ENCODE measurements around the gene RAB34.

RAB34 gene, protein sequence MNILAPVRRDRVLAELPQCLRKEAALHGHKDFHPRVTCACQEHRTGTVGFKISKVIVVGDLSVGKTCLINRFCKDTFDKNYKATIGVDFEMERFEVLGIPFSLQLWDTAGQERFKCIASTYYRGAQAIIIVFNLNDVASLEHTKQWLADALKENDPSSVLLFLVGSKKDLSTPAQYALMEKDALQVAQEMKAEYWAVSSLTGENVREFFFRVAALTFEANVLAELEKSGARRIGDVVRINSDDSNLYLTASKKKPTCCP

DNA sequence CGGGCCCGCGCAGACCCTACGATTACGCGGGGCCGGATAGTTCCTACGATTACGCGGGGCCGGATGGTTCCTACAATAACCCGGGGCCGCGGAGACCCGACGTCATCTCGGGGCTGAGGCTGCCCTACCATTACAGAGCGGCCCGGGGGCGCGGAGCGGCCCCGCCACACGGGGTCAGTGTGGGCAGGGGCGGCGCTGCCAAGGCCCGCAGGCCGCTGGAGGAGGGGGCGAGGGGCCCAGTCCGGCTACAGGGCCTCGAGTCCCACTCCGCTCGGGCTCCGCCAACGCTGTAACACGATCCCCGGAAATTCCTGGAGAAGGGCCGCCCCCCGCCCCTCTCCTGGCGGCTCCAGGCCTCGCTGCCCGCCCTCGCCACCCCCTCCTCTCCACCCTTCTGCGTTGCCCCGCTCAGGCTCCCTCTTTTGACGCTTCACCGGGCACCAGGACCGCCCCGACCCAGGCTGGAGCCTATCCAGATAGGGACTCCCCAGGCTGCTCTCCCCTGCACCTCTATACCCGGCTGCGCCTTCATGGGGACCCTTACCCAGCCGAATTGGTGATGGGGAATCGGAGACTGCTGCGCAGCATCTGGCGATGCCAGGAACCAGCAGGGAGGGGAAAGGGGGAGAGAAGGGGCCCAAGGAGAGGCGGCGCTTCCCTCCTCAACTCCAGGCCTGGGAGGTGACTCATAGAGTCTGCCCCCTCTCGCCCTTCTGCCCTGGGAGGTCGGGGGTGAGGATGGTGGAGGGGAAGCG is at the start of gene RAB34:
Gene RAB34 (minus strand): TSS at position 291 of the 755 bp plus-strand sequence. CDS start 602 bp downstream, outside the sequence.
- H3K27ac ChIP-seq = peak within 1 kb of the TSS; percentile 98
- no peak for TF ChIP-seq ZFX (IDR thresholded peaks at IDR 0.05)
- TF ChIP-seq, protein P1, sequence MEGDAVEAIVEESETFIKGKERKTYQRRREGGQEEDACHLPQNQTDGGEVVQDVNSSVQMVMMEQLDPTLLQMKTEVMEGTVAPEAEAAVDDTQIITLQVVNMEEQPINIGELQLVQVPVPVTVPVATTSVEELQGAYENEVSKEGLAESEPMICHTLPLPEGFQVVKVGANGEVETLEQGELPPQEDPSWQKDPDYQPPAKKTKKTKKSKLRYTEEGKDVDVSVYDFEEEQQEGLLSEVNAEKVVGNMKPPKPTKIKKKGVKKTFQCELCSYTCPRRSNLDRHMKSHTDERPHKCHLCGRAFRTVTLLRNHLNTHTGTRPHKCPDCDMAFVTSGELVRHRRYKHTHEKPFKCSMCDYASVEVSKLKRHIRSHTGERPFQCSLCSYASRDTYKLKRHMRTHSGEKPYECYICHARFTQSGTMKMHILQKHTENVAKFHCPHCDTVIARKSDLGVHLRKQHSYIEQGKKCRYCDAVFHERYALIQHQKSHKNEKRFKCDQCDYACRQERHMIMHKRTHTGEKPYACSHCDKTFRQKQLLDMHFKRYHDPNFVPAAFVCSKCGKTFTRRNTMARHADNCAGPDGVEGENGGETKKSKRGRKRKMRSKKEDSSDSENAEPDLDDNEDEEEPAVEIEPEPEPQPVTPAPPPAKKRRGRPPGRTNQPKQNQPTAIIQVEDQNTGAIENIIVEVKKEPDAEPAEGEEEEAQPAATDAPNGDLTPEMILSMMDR (conservative IDR thresholded peaks at IDR 0.05) = no peak

GRCh38 chr17:28765038-28765437 is 47.4 kb upstream of the RAB34 start:
- H3K27ac ChIP-seq = no peak overlapping the region
- no peak for TF ChIP-seq ZFX (IDR thresholded peaks at IDR 0.05)
- TF ChIP-seq, protein P1 (conservative IDR thresholded peaks at IDR 0.05) = no peak

GRCh38 chr17:28763804-28764266 is 46.2 kb upstream of the RAB34 start:
- TF ChIP-seq ZFX (IDR thresholded peaks at IDR 0.05) = no peak
- TF ChIP-seq, protein P1 (conservative IDR thresholded peaks at IDR 0.05) = peak; percentile 94
- peak overlapping the region; percentile 60 for H3K27ac ChIP-seq

- TF ChIP-seq, protein P1 (conservative IDR thresholded peaks at IDR 0.05) = no peak
- TF ChIP-seq ZFX (IDR thresholded peaks at IDR 0.05) = no peak
- H3K27ac ChIP-seq = no peak overlapping the region; the same call in 1 of the 2 replicates
These were observed 45.6 kb upstream of the RAB34 start for GRCh38 chr17:28763137-28763799.

DNA sequence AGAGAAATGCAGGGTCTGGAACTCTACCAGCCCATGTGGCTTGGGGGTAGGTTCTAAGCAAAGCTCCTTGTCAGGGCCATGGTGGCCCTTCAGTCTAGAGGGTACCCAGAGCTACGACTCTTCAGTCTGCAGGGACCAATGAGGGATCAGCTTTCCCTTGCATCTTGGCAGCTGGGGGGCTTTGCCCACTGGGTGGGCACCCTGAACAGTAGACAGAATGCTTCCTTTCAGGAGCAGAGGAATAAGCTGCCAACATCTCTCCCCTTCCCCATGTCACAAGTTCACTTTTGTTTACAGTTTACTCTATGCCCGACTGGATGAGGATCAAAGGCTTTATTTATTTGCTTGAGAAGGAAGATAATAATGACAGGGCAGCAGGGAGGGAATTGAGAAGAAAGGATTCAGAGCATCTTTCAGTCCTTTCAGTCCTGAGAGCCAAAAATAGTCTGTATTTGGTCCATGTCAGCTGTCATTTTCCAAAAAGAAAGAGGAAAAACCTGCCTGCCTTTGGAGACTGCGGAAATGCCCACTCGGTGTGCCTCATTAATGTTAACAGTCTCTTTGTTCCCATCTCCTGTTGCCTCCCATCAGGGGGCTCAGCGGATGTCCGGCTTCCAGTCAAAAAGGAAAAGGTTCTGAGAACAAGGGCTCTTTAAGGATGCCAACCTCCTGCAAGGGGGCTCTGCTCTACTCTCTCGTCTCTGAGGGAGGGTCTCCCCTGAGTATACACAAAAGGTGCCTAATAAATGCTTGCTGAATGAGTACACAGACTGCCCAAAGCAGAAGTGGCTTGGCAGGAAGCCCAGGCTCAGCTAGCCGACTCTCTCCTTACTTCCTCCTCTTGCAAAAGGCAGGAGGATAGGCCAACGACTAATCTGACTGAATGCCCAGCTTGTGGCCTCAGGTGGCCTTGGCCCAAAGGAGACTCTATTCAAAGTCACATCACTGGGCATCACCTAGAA is 43.2 kb upstream of the RAB34 start:
- TF ChIP-seq, protein P1 (conservative IDR thresholded peaks at IDR 0.05) = no peak
- no peak for TF ChIP-seq ZFX (IDR thresholded peaks at IDR 0.05)
- H3K27ac ChIP-seq = peak overlapping the region; percentile 82

GRCh38 chr17:28759256-28759865 is 41.7 kb upstream of the RAB34 start:
- H3K27ac ChIP-seq = peak overlapping the region; percentile 82
- TF ChIP-seq, protein P1 (conservative IDR thresholded peaks at IDR 0.05) = no peak
- TF ChIP-seq ZFX (IDR thresholded peaks at IDR 0.05) = no peak
